GM19372 (cell line): ENCODE data around the gene RALGPS1.

Experiments used
- ATAC-seq: cut with Tn5 transposase; IDR thresholded peaks from one replicate; pipeline ENCODE4 v1.9.1; 2021; ENCODE audit warnings: mild to moderate bottlenecking, low read depth, moderate library complexity; ENCODE audit not compliant: unreplicated experiment

RALGPS1 gene

DNA sequence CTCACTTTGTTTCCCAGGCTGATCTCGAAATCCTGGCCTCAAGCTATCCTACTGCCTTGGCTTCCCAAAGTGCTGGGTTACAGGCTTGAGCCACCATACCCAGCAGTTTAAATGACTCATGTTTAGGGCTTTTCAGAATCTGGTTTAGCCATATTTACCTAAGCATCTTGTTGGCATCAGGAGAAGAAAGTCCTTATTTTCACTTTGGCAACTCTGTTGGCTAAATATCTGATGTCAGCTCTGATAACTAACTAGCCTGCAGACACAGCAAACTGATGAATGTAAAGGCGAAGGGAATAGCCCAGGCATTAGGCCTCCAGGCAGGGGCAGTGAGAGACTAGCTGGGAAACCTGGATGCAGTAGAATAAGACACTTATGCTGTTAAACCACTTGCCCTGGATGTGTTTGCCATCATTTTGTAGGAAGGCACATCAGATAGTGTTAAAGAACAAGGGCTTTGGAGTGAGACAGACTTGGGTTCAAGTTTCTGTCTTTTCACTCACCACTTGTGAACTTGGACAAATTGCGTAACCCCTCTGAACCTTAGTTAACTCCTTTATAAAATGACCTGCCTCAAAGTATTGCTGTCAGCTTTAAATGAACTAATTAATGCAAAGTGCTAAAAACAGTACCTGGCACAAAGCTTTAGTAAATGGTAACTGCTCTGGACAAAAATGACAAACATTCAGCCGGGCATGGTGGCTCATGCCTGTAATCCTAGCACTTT, 315.3 kb downstream of the RALGPS1 start:
- no peak for ATAC-seq

DNA sequence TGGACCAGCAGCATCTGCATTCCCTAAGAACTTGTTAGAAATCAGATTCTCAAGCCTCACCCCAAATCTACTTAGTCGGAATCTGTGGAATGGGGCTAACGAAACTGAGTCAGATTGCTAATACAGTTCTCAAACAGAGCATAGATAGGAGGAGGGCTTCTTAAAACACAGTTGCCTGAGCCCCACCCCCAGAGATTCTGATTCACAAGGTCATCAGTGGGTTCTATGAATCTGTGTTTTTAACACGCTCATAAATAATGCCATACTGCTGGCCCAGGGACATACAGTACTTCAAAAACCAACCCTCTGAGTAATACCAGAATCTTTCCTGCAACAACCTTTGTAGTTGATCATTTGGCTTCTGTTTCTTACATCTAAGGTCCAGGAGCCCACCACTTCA, 317.1 kb downstream of the RALGPS1 start:
- no peak for ATAC-seq

DNA sequence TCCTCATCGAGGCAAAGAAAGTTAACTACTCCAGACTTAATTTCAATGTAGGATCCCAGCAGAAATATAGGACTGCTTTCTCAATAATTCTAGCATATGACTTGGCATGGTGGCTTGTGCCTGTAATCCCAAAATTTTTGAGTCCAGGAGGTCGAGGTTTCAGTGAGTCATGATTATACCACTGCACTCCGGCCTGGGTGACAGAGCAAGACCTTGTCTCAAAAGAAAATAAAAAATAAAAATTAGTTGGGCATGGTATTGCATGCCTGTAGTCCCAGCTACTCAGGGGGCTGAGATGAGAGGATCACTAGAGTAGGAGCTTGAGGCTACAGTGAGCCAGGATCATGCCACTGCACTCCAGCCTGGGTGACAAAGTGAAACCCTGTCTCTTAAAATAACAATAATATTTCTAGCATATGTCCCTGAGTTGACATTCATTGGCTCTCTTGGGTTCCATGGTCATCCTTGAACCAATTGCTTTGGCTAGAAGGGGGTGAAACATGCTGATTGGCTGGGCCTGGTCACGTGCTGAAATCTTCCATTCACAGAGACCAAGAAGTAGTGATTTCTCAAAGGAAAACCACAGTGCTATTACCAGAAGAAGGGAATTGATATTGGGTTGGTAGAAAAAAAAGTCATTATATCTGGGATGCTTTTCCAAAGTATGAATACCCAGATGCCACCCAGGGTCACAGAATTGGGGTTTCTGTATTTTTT, 318.4 kb downstream of the RALGPS1 start:
- ATAC-seq: no peak

DNA sequence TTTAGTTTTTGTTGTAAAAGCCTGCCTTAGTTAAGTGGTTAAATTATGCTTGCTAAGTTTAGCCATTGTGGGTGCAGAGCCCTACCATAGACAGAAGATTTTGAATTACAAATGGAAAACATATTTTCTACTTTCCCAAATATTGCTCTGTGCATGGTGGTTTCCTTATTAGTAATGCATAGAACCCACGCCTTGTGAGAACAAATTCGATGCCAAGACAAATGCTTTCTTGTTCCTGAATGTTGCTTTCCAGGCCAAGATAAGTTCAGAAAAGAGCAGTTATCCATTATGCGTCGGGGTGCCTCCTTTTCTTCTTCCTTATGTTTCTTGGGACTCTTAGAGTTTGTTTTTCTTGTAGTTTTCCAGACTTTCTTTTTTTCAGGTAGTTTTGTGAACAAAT, 319.0 kb downstream of the RALGPS1 start:
- no peak for ATAC-seq

DNA sequence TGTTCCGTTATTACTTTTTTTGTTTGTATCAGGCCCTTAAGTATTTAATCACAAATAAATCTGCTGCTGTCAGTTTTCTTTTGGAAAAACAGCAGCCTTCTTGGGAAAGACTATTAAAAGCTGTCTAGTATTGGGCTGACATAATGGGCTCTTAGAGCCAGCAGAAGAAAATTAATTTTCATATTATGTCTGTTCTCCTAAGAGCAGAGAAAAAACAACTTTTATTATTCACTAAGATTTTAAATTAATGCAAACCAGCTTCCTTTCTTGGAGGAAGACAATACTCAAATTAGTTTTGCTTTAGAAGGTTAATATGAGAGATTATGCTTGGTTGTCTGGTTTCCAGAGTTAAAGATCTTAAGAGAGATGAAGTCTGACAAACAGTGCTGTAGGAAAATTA, 319.4 kb downstream of the RALGPS1 start:
- no peak for ATAC-seq

DNA sequence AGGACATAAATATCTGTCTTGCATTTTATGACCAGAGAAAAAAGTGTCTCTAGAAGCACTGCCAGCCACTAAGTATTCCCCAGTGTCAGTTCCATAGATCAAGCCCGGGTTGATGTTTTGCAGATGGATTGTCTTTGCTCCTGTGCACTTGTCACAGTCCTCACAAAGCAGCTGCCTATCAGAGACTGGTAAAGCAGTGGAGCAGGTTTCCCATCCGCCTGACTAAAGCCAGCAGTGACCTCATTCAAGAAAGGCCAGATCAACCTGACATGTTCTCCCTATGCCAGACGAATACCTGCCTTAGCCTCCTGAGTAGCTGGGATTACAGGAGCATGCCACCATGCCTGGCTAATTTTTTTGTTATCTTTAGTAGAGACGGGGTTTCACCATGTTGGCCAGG, 323.2 kb downstream of the RALGPS1 start:
- no peak for ATAC-seq

DNA sequence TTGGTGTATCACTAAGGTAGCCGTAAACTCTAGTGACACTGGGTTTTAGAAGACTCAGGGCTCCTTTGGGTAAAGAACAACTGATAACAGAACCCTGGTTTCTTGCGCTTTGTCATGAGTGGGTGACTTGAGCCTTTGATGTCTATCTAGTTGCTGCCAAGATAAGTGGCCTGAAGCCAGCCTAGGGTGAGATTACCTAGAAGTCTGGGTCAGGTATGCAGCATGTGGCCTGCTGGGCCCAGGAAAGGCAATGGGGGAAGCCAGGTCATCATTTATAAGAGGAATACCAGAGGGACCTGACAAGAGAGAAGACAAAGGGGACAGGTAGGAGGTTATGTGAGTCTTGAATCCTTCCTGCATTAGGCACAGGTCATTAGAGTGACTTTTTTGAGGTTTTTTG, 326.8 kb downstream of the RALGPS1 start:
- ATAC-seq: no peak

DNA sequence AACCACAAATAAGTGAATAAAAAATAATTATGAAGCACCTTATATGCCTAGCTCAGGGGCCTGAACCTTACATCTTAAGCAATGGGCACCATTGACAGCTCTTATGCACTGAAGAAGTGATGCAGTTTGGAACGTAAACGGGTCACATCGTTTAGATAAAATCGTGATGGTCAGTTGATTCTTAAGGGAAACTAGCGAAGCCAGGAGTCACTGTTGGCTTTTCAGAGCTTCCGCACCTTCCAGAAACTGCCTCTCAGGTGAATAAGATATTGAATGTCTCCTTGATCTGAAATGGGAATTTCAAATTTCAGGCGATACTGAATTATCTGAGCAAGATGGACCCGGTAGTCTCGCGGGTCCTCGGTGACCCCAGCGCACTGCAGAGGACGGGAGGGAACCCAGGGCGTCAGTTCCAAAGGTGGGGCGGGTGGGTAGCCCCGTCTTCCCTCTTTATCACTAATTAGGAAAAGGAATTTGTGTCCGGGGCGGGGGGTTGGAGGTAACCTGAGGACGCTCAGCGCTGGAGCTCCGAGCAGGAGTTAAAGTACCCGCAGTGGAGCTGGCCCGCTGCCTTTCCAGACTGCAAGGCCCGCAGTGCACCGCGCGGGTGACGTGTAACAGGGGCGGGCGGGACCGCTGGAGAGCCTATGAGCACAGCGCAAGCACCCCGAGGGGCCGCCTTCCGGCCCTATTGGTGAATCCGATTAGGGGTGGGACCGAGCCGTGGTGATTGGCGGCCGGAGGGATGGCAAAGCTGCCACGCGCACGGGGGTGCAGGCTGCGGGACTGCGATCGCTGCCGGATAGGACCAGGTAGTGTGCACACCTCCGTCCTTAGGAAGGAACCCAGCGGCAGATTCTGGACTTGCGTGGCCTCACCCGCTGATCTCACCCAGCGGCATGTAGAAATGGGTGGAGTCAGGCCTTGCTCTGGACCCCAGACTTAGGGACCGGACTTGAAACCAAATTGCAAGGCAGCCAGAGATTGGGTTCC, 330.3 kb downstream of the RALGPS1 start:
- peak; percentile 99 for ATAC-seq

DNA sequence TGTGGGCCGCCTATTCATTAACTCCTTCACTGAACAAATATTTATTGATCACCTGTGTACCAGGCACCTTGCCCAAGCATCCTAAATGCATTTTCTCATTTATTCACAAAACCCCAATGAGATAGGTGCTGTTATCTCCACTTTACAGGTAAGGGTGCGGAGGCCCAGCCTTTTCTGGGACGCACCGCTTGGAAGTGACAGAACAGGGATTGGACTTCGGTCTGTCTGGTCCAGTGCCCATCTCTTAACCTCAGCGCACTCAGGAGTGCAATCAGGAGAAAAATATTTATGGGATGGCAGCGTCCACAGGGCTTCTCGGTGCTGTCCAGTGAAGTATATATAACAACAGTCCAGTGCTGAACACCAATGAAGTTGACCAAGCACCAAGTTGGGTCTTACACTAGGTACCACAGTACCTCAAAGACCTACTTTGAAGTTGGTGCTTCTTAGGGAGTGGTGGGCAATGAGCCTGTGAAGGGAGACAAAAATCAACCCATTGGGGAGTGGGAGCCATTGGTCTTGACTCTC, 331.1 kb downstream of the RALGPS1 start:
- ATAC-seq: no peak

DNA sequence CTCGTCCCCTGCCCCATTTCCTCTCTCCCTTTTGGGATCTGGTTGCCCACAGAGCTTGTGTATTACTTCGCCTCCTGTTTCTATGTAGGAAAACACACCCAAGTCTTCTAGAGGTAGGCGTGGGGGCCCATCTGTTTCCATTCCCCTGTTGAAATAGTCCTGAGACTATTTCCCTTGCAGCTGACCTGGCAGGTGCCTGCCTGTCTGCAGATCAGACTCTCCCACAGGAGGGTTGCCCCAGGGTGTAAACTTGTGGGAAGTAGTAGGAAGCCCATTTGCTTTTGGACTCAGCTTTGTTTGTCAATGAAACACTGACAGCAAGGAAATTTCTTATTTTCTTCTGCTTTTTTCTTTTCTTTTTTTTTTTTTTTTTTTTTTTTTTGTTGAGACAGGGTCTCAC, 333.7 kb downstream of the RALGPS1 start:
- ATAC-seq: no peak

DNA sequence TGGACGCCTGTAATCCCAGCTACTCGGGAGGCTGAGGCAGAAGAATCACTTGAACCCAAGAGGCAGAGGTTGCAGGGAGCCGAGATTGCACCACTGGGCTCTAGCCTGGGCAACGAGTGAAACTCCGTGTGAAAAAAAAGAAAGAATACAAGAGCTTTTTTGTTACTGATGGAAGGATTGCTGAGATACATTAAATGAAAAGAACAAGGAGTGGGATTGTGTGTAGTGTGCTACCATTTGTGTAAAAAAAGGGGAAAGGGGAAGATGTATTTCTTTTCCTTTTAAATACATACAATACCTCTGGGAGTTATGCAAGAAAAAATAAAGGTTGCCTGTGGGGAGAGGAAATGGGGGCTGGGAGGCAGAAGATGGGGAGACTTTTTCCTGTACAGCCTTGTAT, 335.3 kb downstream of the RALGPS1 start:
- ATAC-seq: no peak

DNA sequence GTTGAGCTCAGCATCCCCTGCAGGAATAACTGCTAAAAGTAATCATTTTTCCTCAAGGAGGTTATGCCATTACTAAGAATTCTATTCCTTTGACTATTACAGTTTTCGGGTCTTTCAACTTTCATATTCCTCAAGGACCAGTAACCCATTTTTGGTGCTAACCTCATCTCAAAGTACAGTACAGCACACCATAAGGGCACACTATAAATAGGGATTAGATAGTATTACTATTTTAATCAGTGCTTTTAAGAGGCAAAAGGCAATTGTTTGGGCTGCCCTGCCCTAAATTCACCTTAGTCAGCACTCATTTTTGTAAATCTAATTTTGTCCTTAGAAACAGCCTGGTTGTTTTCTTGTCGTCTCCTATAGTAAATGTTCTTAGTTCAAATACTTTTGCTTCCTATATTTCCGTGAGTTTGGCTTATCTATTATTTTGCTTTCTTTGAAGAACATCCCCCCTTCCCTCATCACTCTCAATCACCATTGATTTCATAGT, 336.4 kb downstream of the RALGPS1 start:
- ATAC-seq: no peak

DNA sequence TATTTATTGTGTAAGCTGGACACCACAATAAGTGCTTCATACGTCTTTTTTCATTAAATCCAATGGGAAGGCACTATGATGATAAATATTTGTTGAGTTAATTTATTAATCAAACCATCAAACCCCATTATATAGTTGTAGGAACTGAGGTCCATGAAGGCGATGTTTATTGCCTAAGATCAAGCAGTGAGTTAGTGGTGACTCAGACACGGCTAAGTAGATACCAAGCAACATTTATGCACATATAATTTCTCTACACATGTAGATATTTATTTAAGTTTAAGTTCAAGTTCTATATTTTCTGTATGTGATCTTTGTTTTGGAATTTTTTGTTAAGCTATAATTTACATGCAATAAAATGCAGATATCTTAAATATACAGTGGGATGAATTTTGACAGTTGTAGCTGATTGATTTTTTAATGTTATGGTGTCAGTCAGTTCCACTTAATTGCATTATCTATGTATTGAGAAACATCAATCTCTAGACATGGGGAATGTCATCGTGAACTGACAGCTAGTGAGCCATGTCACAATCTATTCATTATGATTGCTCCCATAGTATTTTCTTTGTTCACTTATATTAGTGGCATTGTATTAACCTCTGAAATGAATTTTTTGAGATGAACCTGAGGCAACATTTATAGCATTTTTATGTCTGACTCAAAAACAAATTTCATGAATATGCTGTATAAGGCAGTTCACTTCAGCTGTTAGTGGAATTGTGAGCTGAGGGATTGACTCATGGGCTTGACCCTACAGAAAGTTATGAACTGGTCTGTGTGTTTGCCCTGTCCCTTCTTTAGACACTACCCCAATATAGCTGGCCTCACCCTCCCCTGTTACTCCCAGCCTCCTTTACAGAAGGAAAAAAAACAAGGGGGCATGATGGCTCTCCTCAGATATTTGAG, 338.1 kb downstream of the RALGPS1 start:
- ATAC-seq: no peak

DNA sequence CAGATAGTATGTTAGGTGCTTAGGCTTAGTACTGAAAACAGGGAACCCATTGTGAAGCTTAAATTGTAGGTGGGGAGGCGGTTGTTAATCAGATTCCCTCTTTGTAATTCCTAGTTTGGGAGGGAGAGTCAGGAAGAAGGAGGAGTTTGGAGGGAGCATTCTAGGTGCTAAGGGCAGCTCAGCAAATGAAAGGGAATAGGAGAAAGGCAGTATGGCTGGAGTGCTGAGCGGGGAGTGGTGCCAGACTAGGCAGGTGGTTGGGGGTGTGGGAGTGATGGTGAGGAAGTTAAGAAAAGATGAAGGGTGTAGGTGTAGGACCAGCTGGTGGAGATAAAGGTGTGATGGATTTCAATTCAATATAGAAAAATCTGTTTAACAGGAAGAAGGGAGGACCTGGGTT, 338.9 kb downstream of the RALGPS1 start:
- no peak for ATAC-seq

DNA sequence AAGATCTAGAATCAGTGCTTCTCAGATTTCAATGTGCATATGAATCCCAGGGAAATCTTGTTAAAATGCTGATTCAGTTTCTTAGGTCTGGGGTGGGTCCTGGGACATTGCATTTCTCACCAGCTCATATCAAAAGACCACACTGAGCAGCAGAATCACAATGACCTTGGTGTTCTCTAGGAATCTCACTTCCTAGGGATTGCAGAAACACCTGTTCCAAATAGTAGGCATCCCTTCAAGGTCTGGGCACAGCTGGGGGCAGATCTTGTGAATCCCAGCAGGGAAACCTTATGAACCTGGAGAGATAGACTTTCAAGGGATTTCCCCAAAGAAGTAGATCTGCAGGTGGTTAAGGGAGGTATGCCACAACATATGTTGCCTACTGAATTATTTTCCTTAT, 341.1 kb downstream of the RALGPS1 start:
- no peak for ATAC-seq

DNA sequence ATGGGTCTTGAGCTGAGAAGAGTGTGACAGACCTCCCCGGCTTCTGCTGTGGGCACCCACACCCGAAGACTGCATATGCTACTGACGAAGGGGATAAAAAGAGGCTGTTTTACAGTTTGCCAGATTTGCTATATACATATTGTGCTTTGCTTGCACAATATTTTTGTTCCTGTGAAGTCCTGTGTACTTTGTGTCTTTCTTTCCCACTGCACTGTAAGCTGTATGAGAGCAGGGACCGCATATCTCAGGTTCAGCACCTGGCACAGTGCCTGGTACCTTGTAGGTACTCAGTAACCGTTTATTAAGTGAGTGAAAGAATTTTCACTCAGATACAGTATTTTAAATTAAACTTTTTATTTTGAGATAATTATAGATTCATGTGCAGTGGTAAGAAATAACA, 341.7 kb downstream of the RALGPS1 start:
- ATAC-seq: no peak

DNA sequence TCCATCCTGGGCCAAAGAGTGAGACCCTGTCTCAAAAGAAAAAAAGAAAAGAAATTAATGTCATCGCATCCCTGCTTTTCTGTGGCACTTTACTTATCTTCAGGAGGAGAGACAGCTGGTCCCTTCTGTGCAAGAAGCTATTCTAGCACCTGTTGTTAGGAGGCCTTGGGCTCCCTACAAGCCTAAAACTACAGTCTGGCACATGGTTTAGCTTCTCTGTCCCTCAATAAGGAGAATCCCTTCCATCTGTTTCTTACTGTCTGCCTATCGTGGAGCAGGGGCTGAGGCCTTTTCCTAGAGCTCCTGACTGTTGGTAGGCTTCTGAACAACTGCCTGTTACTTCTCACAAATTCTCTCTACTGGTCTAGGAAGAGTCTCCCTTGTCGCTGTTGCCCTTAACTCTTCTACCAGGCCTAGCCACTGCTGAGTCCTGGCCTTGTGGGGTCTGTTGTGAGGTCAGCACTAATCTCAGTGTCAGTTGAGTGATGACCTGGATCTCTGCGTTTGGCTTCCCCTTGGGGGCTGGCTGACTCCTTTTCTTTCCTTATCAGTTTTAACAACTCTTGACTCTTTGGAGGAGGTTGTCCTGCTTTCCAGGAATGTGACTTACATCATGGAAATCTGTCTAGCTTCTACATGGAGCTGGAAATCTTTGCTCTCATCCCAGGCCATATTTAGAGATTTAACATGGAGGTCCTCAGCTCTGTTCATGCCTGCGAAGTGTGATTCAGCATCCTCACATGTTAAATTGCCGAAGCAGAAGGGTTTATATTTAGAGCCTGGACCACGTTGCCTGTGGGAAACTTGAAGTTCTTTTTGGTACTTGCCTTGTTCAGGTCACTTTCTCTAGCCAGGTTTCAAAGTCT, 344.3 kb downstream of the RALGPS1 start:
- ATAC-seq: no peak

DNA sequence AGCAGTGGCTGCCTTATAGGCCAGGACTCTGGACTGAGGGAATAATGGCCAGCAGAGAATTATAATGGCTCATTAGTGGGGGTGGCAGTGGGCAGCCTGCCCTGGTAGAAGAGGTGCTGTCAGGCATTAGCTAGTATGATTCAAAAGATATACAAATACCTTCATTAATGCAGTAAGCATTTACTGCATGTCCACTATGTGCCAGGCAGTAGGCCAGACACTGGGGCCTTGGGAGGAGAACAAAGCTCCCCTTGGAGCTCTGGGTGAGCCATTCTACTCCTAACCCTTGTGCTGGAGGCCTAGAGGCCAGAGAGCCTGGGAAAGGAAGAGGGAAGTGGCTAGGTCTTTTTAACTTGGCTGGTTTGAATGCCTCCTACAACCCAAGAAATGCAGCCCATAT, 348.0 kb downstream of the RALGPS1 start:
- no peak for ATAC-seq

DNA sequence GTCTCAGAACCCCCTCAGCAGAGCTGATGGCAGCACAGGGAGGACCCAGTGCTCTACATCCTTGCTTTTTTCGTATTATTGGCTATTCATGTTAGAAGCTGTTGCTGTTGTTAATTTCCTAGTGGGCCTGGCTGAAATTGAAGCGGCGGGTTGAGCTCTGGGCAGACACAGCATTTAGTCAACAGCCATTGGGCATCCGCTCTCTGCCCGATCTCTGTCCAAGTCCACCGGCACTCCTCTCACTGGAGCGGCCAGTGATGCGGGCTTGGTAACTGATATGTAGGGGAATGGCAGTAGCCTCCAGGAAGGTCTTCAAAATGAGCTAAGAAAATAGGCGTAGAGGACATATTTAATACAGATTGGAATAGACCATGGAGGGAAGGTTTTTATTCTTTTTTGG, 348.7 kb downstream of the RALGPS1 start:
- ATAC-seq: no peak
